Gastrocnemius medialis (tissue), 4 donors: Measurements from ENCODE around the gene CASP9.

Experiments used
- POLR2A ChIP-seq, 2 donors: fragments of 450-650 bp; IDR thresholded peaks; one replicate each; pipeline ENCODE4 v1.6.1; 2017; ENCODE audit warnings: antibody characterized with exemption in 2 of 2, mild to moderate bottlenecking in 2 of 2, moderate library complexity in 2 of 2
- TF ChIP-seq, protein P1 (sequence below), 5 experiments: fragments of 450-650 bp in 3 of 5; fragments of 200-600 bp in 2 of 5; sonication (generic) in 2 of 5; IDR thresholded peaks in 4 of 5; conservative IDR thresholded peaks in 1 of 5; 1 replicate in 4 of 5; 2 replicates in 1 of 5; pipeline ENCODE4 v1.5.1; 2016 to 2019; ENCODE audit warnings: antibody characterized with exemption in 5 of 5, mild to moderate bottlenecking in 3 of 5, moderate library complexity in 3 of 5

DNA sequence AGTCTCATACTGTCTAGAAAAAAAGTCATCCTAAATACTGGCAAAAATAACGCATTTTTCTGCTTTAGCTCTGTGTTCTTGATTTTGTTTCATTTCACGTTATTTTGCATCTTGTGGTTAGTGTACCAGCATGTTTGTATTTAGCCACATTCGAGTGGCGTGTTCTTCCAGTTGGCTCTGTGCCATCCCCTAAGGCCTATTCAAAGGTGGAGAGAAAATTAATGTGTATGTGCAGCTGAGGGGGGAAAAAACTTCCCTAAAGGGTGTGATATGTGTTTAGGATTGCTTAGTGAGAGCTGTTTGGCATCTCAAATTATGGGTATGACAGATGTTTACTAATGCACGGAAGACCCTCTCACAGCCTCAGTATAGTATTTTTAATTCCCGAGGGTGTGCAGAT is 14.8 kb upstream of the CASP9 start:
- TF ChIP-seq, protein P1, sequence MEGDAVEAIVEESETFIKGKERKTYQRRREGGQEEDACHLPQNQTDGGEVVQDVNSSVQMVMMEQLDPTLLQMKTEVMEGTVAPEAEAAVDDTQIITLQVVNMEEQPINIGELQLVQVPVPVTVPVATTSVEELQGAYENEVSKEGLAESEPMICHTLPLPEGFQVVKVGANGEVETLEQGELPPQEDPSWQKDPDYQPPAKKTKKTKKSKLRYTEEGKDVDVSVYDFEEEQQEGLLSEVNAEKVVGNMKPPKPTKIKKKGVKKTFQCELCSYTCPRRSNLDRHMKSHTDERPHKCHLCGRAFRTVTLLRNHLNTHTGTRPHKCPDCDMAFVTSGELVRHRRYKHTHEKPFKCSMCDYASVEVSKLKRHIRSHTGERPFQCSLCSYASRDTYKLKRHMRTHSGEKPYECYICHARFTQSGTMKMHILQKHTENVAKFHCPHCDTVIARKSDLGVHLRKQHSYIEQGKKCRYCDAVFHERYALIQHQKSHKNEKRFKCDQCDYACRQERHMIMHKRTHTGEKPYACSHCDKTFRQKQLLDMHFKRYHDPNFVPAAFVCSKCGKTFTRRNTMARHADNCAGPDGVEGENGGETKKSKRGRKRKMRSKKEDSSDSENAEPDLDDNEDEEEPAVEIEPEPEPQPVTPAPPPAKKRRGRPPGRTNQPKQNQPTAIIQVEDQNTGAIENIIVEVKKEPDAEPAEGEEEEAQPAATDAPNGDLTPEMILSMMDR (IDR thresholded peaks at IDR 0.05 in 4 of 5, conservative IDR thresholded peaks at IDR 0.05 in 1 of 5), result no peak
- TF ChIP-seq POLR2A (IDR thresholded peaks at IDR 0.05), result no peak
